Tibial nerve (tissue), 4 donors: ENCODE measurements around the gene CAMSAP1.

Experiments
- CTCF ChIP-seq, 5 experiments: fragments of 200-600 bp in 3 of 5; fragments of 450-650 bp in 2 of 5; sonication (generic) in 3 of 5; IDR thresholded peaks; one replicate each; pipeline ENCODE4 v1.5.1; 2016 to 2019; ENCODE audit warnings: antibody characterized with exemption in 5 of 5, mild to moderate bottlenecking in 3 of 5, moderate library complexity in 2 of 5
- EP300 ChIP-seq, 2 donors: sonication (generic); formaldehyde crosslinking; IDR thresholded peaks; one replicate each; pipeline ENCODE4 v1.6.1; 2017; ENCODE audit warnings: antibody characterized with exemption in 2 of 2, mild to moderate bottlenecking in 1 of 2
- POLR2A ChIP-seq, 2 donors: fragments of 450-650 bp; IDR thresholded peaks; one replicate each; pipeline ENCODE4 v1.6.1; 2017; ENCODE audit warnings: antibody characterized with exemption in 2 of 2, mild to moderate bottlenecking in 2 of 2, moderate library complexity in 2 of 2

- TF ChIP-seq CTCF (IDR thresholded peaks at IDR 0.05) (no peak), POLR2A (IDR thresholded peaks at IDR 0.05) (no peak), EP300 (IDR thresholded peaks at IDR 0.05) (no peak)
Measured at GRCh38 chr9:135794361-135794885, 112.9 kb downstream of the CAMSAP1 start.
